Hypothalamus (tissue), 51 donors: ENCODE measurements around the gene HCK.
"Not testable (repeated sequence)": the region's sequence is repeated elsewhere in the genome, so short reads cannot be mapped to it uniquely, and the experiment has no call there.

Experiments used
- DNase-seq, 51 donors: peaks; one replicate each; lab custom pipeline; 2025; lab: John Stamatoyannopoulos, UW

The HCK gene

DNA sequence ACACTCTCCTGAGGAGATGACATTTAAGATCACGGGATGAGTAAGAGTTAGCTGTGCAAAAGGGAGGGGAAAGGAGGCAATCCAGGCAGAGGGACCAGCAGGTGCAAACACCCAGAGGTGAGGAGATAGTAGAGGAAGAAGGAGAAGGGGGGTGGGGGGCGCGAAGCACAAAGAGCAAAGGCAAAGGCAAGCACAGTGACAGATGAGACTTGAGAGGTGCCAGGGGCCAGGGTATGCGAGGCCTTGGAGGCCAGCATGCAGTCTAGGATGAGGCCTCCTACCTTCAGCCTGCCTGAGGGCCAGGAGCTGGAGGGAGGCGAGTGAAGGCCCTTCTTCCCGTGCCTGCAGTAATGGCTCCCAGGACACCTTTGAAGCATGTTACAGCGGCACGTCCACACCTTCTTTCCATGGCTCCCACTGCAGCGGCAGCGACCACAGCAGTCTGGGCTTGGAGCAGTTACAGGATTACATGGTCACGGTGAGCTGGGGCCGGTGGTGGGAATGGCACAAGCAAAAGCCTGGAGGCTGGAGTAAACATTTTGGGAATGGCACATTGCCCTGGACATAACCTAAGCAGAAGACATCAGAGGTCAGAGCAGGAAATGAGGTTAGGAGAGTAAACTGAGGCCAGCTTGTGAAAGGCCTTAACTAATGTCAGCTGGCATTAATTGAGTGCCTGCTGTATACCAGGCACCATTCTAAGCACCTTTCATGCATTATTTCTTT lies 23.2 kb upstream of the HCK start:
- no peak for DNase-seq

DNA sequence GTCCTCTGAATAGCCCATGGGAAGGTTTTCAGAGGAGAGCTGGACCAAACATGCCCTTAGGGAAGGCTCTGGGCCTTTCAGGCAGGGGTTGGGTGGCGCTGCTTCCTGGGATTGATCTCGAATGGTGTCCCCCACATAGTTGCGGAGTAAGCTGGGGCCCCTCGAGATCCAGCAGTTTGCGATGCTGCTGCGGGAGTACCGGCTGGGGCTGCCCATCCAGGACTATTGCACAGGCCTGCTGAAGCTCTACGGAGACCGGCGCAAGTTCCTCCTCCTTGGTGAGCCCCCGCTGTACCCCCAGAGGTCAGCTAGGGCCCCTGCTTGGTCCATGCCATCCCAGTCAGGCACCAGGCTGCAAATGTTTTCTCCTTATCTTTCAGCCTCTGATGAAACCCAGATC lies 22.5 kb upstream of the HCK start:
- DNase-seq, result no peak

DNA sequence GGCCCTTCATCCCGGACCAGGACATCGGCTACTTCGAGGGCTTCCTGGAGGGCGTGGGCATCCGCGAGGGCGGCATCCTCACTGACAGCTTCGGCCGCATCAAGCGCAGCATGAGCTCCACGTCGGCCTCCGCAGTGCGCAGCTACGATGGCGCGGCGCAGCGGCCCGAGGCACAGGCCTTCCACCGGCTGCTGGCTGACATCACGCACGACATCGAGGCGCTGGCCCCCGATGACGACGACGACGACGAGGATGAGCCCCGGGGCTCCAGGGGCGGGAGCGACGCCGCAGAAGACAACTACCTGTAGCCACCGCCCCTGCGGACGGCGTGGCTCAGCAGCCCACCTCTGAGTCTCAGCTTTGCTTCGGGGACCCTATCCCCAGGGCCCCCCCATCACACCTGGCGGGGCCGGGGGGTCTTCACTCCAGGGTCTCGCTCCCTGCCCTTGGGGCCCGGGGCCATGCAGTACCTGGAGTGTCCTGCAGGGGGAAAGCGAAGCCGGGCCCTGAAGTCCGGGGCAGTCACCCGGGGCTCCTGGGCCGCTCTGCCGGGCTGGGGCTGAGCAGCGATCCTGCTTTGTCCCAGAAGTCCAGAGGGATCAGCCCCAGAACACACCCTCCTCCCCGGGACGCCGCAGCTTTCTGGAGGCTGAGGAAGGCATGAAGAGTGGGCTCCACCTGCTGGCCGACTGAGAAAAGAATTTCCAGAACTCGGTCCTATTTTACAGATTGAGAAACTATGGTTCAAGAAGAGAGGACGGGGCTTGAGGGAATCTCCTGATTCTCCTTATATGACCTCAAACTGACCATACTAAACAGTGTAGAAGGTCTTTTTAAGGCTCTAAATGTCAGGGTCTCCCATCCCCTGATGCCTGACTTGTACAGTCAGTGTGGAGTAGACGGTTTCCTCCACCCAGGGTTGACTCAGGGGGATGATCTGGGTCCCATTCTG lies 20.8 kb upstream of the HCK start:
- peak in 41 of 51 donors; percentile 11 to 74 (median 42) for DNase-seq

DNA sequence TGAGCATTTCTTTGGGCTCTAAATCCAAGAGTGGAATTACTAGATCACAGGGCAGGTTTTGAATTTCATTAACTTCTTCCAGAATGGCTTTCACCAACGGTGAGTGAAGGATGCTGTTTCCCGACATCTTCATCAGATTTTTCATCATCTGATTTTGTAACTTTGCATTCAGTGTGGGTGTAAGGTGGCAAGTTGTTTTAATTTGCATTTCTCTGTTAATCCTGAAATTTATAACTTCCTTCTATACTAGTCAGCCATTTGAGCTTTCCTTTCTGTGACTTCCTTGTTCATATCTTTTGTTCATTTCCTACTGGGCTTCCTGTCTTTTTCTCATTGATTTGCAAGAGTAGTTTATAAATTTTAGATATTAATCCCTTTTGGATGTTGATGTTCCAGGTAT lies 18.7 kb upstream of the HCK start:
- DNase-seq, result no peak

DNA sequence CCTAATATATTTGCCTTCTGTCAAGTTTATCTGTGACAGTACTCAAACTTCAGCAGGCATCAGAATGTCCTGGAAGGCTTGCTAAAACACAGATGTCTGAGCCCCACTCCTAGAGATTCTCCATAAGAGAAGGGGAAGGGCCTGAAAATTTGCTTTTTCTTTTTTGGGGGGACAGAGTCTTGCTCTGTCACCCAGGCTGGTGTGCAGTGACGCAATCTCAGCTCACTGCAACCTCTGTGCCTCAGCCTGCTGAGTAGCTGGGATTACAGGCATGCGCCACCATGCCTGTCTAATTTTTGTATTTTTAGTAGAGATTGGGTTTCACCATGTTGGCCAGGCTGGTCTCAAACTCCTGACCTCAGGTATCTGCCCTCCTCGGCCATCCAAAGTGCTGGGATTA lies 18.3 kb upstream of the HCK start:
- not testable (repeated sequence) for DNase-seq

DNA sequence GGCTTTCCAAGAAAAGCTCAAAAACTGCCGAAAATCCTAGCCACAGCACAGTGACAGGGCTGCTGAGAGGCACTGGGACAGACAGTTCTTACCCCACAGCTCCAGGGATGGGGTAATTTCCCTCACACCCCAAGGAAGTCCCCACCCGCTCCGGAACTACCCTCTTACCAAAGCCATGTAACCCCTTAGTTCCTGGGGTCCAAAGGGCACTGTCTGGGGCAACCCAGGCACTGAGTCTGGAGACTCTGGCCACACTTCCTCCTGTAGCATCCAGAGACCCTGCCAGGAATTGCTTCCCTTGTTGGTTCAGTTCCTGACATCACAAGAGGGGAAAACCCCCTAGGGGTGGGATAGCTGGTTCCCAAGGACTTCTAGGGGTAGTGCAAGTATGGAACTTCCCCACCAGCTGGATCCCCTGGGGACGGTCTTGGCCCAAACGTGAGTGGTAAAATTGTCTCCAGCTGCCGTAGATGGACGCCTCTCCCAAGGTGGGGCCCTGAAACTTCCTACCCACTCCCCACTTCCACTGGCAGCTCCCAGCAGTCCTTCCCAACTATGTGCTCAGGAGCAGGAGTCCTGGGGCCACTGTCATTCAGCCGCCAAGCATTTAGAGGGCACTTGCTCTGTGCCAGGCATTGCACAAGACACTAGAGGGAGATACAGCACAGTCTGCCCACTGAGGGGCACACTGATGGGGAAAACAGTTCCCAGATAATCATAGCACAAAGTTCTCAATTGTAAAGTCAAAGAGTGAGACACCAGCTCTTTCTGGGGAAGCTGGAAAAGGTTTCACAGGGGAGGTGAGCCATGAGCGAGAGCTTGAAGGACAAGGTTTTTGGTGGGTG lies 17.2 kb upstream of the HCK start:
- DNase-seq, result peak in 1 of 51 donors; percentile 3

DNA sequence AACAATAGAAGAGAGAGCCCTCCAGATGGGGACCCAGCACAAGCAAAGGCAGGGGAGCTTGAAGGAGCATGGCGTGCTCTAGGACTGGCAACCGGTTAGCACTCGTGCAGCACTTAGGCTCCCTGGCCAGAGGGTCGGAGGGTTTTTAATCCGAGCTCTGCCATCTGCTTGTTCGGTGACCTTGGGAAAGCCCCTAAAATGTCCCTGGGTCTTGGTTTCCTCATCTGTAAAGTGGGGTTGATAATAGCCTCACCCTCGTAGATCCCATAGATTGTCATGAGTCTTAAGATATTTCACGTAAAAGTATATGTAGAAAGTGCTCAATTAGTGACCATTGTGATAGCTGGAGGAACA lies 16.6 kb upstream of the HCK start:
- no peak for DNase-seq

DNA sequence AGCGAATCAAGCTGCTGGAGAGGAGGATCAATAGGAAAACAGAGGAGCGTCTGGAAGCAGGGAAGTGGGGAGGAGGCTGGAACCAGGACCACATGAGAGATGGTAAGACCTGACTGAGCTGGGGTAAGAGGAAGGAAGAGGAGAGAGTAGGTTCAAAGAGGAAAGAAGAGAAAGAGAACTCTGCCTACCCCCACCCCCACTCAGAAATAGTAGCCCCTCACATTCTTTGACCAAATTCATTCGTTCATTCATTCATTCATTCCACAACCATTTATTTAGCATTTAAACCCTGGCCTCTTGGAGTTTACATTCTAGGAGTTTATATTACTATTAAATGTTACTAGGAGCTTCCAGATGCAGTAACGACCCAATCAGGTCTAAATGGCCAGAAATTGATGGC lies 15.8 kb upstream of the HCK start:
- no peak for DNase-seq

DNA sequence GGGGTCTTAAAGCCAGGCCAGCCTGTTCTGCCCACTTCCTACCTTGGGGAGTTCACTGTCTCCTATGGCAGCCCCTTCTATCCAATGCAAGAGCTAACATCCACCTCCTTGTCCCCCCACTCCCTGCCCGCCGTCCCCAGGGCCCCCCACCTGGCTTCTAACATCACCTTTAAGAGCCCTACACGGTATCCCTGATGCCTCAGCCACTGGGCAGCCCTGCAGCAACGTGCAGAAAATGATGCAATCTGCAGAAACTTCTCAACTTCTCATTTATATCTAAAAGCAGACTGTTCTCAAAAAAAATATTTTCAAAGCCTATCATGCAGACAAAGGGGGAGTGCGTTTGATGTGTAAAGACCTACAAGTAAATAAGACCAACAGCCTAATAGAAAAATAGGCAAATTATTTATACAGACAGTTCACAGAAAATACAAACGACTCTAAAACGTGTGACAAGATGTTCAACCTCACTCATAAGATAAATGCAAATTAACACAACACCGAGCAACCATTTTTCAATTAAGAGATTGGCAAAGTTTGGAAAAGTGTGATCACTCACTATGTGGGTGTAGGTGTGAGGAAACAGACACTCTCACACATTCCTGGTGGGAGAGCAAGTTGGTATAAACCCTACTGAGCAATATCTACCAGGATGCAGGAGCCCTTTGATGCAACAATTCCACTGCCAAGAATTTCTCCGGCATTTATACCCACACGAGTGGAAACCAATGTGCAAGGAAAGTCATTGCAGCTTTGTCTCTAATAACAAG lies 15.1 kb upstream of the HCK start:
- peak in 1 of 51 donors; percentile 14 for DNase-seq

DNA sequence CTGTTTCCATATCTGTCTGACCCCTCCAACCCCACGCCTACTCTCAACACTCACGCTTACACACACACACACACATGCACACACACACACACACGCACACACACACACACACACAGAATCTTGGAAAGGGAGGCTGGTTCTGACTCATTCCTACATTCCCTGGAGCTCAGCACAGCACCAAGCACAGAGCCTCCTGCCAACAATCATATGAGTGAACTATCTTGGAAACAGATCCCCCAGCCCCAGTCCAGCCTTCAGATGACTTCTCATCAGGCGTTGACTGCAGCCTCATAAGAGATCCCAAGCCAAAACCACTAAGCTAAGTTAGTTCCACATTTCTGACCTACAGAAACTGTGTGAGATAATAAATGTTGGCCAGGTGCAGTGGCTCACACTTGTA lies 14.1 kb upstream of the HCK start:
- no peak for DNase-seq

DNA sequence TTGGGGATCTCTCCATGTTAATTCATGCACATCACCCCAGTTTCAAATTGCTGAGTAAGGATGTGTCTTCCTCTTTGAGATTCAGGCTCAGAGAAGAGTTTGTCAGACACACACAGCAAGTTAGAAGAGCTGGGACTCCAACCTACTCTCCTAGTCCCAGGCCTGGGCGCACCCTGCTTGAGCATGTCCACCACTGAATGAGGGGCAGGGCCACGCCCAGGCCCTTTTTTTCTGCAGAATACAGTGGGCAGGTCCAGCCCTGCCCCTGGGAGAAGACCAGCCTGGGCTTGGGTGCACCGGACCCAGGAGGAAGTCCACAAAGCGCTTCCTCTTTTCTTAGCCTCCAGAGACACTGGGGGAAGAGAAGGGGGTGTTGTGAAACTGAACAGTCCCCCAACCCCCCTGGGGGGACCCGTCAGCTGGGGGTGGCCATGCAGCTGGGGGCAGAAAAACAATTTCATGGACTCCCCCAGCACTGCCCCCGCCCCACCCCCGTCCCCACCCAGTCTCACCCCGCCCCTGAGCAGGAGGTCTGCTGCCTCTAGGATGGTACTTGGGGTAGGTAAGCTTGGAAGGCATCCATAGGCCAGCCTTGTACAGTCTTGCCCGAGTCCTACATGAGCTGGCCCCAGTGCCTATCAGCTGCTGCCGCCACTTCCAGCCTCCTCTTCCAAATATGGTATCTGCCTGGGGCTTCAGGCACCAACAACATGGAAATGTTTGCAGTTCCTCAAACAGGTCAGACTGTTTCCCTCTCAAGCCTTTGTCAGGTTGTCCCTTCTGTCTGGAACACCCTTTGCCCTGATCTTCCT lies 11.7 kb upstream of the HCK start:
- DNase-seq, result peak in 14 of 51 donors; percentile 13 to 53 (median 20)

GRCh38 chr20:32045999-32046398 lies 6.0 kb upstream of the HCK start:
- DNase-seq, result no peak

GRCh38 chr20:32050324-32050841 lies 1.7 kb upstream of the HCK start:
- no peak for DNase-seq

DNA sequence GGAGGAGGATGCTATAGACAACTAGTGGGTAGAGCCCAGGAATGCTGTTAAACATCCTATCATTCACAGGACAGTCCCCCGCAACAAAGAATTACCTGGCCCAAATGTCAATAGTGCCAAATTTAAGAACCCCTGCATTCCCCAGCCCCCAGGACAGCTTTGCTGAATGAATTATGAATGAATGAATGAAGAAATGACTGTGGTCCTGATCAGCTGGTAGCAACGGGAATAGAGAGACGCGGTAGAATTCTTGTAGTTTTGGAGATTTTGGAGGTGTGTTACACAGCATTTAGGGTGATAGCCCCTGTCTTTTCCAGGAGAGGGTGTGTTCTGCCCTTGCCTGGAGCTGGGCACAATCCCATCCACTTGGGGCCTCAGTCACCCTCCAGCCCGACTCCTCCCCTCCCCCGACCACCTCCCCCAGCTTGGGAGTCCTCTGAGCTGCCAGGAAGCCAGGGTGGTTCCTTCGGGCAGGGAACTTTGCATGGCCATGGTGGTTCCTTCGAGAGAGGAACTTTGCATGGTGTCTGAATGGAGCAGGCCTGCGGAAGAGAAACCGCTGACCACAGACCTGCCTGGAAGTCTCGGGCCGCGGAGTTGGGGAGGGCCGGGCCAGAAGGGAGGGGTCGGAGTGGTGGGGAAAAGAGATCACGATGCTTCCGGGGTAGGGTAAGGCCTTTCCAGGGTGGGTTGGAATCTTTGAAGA lies 1.0 kb upstream of the HCK start:
- DNase-seq, result peak in 15 of 51 donors; percentile 10 to 31 (median 18)

DNA sequence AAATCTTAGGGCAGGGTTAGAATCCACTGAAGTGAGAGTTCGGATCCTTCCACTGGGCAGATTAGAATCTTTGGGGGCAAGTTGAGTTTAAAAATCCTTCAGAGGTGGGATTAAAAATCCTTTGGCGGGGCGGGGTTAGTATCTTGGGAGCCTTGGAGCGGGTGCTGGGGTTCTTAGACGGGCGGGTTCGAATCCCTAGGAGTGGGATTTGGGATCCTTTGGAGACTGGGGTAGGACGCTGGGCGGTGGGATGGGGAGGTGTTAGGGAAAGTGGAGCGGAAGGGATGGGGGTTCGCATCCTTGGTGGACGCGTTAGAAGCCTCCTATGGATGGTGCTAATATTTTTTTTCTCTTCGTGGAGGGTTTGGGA lies 337 bp upstream of the HCK start:
- no peak for DNase-seq

DNA sequence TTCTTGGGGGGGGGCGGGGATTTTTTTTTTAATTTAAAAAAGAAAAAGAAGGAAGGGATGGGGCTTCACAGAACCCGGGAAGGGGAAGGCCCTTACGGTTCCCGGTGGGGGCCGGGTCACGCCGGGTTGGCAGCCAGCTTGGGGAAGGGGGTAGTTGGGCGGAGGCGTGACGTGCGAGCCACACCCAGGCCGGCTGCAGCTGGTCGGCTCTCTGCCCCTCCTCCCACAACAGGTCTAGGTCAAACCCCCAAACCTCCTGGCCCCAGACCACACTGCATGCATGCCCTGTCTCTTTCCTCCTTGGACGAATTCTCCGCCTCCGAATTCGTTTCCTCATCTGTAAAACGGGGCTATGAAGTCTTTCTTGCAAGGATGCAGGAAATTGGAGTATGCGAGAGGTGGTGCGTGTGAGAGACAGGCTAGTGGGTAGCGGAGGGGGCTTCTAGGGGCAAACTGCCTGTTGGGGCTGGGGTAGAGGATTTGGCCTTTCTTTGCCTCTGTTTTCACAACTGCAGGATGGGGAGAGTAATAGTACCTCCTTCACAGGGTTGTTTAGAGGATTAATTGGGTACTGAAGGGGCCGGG lies 828 bp downstream of the HCK start:
- DNase-seq, result peak in 6 of 51 donors; percentile 11 to 40 (median 18)

DNA sequence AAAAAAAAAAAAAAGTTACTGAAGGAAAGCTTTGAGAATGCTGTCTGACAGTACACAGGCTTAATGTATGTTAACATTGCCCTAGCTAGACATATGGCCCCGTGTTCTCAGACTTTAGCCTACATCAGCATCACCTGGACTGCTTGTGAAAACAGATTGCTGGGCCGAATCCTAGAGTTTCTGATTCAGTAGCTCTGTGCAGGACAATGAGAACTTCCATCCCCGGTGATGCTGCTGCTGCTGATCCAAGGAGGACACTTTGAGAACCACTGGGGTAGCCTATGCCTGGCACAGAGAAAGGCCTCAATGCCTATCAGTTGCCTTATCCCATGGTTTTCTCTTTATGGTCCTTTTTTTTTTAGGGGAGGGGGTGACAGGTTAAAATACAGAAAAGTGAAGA lies 1.6 kb downstream of the HCK start:
- DNase-seq, result no peak
